Measurements from ENCODE around the gene NGLY1.
A peak's percentile ranks its signal among the peaks of the same experiment; 100 is the strongest.

Gene NGLY1, protein sequence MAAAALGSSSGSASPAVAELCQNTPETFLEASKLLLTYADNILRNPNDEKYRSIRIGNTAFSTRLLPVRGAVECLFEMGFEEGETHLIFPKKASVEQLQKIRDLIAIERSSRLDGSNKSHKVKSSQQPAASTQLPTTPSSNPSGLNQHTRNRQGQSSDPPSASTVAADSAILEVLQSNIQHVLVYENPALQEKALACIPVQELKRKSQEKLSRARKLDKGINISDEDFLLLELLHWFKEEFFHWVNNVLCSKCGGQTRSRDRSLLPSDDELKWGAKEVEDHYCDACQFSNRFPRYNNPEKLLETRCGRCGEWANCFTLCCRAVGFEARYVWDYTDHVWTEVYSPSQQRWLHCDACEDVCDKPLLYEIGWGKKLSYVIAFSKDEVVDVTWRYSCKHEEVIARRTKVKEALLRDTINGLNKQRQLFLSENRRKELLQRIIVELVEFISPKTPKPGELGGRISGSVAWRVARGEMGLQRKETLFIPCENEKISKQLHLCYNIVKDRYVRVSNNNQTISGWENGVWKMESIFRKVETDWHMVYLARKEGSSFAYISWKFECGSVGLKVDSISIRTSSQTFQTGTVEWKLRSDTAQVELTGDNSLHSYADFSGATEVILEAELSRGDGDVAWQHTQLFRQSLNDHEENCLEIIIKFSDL

DNA sequence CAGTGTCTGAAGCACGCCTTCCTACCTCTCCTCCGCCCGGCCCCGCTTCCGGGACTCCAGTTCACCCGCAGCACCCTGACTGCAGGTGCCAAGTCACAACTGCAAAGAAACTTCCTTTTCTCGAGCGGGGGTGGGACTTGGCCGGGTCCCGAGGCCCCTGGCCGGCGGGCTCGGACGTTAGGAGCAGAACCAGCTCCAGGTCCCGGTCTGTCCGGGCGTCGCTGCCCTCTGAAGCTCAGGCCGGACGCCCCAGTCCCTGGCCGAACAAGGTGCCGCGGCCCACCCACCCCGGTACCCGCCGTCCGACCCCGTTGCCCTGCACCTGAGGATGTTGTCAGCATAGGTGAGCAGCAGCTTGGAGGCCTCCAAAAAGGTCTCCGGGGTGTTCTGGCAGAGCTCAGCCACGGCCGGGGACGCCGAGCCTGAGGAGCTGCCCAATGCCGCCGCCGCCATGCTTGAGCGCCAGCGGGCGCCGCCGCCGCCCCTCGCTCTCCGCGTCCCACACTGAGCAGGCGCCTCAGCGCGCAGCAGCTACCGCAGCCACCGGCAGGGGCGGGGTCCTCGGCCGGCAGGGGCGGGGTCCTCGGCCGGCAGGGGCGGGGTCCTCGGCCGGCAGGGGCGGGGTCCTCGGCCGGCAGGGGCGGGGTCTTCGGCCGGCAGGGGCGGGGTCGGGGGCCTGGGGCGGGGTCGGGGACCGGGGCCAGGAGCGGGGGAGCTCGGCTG is at the start of gene NGLY1:
Gene NGLY1 (minus strand): TSS at position 506 of the 723 bp plus-strand sequence. CDS start 53 bp downstream, at position 453.
- DNase-seq: peak; percentile 87

DNA sequence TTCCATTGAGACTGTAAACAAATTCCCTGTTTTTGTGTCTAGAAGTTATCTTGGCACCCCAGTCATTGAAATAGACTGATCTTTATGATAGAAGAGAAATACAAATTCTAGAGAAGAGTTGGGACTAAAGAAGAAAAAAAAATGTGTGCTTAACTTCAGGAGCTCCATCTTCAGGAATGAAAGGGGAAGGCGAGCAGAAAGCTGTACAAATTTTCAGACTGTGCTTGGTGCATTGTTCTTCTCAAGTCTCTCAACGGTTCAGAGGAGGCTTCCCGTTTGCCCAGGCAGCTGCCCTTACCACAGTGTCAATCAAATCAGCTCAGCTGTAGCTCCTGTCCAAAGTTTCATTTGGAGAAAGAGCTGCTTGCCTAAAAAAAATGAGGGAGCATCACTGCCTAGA is 48.3 kb upstream of the NGLY1 start:
- DNase-seq: peak; percentile 70

DNA sequence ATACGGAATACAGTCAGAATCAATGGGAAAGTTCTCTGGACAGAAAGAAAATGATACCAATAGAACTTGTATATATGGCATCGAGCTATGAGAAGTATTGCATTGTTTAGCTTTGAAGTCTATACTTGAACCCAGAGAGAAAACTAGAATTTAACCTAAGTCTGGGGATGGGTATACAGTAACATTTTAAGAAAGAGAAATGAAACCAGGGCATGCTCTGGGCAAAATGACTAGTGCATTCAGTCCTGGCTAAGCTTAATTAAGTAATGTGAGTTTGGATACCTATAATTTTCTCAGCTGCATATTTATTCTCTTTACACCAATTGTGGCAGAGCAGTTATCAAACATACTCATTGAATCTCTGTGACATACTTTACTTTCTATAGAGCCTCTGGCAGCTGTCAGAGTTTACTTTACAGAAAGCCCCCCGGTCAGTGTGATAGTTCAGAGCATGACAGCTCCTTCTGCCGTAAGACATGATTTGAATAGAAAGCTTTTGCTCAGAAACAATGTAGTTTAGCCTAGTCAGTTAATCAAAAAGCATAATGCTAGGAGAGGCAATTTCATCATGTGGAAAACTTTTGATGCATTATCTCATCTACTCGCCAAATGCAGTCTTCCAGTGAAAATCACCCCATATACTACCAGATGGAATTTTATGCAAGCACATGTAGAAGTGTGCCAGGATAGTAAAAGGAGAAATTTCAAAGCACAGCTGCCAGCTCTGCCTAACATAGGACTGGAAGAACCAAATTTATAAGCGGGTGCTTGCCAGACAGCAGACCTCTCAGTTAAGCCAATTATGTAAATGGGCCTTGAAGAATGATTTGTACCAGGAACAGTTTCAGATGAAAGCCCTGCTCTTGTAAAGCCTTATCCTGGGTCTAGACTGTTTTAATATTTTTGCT is 47.4 kb upstream of the NGLY1 start:
- DNase-seq: no peak

DNA sequence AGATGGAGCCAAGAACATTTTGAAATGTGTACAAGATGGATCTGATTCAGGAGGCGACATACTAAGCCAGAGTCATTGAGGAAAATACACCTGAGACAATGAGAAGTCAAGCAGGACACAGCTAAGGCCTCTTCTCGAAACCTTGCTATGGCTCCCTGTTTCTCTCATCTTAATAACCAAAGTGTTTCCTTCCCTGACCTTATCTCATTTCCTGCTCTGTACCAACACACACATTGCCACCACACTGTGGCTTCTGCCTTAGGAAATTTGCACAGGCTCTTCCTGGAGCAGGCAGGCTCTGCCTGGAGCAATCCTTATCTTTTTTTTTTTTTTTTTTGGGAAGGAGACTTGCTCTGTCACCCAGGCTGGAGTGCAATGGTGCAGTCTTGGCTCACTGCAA is 43.3 kb upstream of the NGLY1 start:
- no peak for DNase-seq

DNA sequence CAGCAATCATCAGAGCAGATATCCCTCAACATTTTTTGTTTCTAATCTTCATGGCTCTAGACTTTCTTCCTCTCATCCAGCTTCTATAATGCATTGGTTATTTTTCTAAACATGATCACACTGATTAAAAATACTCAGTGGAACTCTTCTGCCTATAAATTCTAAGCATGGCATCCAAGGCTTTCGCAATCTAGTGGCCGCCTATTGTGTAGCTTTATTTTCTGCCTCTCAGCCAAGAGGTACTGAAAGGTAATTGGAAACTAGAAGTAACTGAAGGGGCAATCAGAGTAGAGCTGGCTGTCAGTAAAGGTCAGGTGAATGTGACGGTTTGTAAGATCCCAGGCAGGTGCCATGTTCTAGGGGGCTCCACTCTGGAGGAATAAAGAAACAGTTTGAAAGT is 40.1 kb upstream of the NGLY1 start:
- no peak for DNase-seq

DNA sequence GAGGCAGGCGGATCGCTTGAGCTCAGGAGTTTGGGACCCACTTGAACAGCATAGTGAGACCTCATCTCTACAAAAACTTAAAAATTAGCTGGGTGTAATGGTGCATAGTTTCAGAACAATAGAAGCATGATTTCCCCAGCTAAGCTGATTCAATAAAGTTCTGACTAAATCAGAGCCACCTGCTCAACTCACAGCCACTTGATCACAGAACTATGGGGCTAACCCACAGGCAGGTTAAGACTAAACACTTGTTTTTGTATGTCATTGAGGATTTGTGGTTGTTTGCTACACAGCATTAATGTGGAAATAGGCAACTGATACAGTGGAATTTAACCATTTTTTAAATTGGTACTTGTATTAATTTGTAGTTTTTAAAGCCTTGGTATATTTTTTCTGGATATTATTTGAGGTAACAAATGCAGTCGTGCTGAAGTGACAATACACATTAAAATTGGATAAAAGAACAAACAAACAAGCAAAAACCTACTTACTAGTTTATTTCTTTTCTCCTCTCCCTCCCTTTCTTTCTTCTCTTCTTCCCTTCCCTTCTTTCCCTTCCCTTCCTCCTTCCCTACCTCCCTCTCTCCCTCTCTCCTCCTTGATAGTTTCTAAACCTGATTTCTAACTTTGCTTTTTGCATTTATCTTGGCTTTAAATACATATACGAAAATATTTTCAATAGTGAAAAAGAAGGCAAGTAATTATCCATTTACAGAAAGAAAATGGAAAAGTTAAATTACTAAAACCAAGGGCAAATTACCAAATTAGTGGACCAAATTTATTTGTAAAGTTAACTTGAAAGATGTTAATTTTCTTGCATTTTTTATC is 38.7 kb upstream of the NGLY1 start:
- no peak for DNase-seq

DNA sequence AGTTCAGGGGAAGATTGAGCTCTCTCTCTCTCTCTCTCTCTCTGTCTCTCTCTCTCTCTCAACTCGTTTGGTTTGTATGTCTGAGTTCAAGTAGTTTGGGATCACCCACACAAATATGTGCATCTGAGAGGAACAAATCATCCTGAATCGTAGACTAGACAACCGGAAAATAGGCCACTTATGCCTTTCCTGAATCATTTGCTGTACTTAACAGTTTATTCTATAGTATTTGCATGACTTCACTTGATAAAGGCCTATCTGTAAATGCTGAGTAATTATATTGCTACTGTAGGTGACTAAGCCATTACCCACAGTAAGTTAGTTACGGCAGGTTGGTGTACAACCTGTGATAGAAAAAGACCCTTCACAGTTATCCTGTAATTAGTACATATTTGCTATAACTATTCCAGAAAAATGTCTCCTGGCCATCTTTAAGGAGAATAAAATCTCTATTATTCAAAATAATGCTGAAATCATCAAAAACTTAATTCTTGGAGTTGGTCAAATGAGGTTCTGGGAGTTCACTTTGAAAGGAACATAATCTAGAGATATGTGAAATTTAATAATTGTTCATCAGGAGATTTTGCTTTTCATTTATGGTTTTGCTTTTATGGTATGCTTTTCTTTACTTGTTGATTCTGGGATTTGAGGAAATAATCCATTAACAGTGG is 37.7 kb upstream of the NGLY1 start:
- no peak for DNase-seq

DNA sequence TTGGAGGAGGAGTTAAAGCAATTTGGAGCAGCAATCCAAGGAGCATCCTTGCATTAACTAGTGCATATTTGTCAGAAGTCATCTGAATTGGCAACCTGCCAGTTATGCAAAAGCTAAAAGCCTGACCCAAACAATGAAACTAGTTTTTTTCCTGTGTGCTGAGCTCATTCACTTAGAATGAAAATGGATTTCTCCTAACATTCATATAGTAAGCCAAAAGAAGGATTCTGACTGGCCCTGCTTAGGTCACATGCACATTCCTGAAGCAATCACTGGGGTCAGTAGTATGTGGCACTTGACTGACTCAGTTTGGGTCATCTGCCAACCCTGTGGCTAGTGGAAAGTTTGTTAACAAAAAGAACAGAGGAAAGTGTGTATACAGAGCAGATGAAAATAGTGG is 37.1 kb upstream of the NGLY1 start:
- DNase-seq: peak; percentile 42

DNA sequence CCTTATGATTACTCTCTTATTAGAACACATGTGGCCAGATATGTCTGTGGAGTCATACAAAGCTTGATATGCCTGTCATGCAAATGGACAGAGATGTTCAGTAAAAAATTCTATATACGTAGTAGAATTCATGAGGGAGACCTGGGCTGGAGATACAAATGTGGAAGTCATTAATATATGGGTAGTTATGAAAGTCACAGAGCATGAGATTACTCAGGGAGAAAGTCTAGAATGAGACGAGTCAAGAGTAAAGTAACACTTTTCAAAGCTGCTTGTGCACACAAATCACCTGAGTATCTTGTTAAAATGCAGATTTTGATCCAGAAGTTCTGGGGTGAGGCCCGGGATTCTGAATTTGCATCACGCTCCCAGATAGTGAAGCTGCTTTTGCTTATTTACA is 35.1 kb upstream of the NGLY1 start:
- DNase-seq: no peak

DNA sequence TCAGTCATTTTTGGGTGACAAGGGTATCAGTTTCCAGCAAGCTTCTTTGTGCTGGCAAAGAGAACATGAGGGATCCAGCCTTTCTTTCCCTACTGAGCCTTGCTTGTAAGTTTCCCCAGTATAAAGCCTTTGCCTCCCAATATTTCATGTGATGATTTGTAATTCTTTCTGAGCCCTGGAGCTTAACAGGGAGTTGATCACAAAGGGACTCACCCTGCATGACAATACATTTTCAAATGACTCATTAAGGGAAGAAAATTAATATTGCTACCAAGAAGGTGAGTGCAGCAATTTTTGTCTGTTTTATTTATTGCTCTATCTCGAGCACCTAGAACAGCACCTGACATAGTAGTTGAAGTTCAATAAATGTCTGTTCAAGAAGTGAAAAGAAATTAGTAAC is 34.4 kb upstream of the NGLY1 start:
- DNase-seq: no peak

DNA sequence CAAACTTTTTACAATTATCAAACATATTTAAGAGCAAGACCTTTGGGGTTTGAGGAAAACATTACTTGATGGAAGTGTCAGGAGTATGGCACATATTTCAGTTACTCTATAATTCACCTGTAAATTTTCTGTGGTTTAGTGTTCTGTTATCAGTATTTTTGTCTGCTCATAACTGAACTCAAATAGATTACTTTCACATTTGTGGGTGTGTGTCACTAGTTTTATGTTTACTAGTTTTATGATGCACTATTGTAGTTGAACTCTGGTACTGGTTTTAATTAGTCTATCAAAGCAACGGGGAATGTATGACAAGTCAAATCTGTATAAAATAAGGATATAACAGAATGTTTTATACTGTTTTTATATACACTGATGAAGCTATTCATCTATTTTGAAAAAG is 33.9 kb upstream of the NGLY1 start:
- DNase-seq: no peak

DNA sequence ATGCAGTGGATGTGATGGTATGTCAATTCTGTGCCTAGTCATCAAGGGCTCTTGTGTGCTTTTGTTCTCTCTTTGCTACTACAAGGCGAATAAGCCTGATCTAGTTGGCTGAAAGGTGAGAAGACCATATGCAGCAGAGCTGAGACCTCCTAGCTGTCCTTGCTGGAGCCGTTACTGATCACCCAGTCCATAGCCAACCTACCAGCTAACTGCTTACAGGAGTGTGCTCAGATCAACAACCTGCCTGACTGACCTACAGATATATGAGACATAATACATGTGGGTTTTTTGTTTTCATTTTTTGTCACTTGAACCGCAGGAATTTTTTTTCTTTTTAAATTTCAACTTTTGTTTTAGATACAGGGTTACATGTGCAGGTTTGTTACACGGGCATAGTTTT is 29.4 kb upstream of the NGLY1 start:
- no peak for DNase-seq

DNA sequence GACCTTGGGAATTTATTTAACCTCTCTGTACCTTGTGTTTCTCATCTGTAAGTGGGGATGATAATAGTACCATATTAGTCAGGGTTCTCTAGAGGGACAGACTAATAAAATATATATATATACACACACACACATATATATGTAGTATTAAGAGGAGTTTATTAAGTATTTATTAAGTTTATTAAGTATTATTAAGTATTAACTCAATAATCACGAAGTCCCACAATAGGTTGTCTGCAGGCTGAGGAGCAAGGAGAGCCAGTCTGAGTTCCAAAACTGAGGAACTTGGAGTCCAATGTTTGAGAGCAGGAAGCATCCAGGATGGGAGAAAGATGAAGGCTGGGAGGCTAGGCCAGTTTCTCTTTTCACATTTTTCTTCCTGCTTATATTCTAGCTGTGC is 21.4 kb upstream of the NGLY1 start:
- no peak for DNase-seq

DNA sequence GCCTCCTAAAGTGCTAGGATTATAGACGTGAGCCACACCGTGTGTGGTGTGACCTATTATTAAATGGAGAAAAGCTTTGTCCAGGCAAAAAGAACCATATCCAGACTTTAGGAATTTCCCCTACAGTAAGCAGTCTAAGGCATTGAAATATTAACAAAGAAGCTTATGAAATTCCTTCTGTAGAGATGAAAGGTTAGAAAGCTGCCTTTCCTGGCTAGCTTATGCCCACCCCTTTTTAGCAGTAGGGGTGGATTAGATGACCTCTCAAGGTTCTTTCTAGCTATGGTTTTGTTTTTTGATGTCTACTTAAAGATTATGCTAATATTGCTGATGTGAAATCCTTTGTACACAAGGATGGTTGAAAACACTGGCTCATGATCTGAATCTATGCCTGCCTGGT is 20.6 kb upstream of the NGLY1 start:
- no peak for DNase-seq

DNA sequence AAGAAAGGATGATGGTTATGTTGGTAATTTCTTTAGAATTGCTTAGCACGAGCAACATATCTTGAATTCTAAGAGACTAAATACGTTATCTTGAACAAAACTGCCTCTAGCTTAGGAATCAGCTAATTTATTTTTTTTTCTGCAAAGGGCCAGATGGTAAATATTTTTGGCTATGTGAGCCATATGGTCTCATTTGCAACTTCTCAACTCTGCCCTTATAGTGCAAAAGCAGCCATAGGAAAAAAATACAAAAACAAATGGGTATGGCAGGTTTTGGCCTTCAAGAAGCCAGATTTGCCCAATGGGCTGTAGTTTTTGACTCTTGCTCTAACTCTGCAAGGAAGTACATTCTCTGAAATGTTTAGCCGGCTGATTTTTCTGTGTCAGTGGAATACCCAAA is 18.5 kb upstream of the NGLY1 start:
- DNase-seq: no peak

DNA sequence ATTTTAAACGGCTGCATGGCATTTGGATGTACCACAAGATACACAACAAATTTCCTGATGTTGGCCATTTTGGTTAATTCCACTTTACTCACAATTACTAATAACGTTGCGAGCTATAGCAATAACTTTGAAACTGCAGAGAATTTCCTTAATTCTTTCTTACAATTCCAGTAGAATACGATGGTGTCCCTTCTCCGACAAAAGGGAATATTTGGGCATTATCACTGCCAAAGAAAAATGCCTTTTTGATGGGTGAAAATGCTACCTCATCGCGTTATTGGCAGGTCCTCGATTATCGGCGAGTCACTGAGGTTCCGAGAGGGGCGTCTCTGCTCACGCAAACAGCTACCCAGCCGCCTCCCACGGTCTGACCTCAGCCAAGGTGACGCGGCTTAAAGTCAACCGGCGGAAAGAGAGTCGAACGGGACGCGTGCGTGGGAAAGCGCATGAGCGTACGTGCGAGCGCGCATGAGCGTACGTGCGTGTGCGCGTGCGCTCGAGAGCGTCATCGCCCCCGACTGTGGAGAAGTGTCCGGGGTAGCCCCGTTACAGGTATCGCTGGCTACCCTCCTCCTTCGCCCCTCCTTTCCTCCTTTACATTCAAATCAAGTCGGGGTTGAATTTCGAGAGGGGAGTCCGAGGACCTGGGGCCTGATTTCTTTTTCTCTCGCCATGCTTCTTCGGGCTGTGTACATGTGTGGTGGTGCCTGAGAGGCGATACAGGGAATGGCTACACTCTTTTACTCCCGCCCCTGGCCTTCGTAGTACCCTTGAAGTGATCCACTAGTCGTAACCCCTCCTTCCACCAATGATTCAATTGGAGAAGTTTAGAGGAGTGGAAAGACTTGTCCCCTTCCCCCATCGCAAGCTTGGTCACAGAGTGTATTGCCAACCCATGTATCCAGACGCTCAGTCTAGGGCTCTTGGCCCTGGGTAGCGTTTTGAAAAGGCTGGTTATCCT is 6.6 kb upstream of the NGLY1 start, which contains the start of gene OXSM:
Gene OXSM (plus strand): TSS at position 495 of the 961 bp plus-strand sequence. CDS start 931 bp downstream, outside the sequence.
- DNase-seq: peak; percentile 96

DNA sequence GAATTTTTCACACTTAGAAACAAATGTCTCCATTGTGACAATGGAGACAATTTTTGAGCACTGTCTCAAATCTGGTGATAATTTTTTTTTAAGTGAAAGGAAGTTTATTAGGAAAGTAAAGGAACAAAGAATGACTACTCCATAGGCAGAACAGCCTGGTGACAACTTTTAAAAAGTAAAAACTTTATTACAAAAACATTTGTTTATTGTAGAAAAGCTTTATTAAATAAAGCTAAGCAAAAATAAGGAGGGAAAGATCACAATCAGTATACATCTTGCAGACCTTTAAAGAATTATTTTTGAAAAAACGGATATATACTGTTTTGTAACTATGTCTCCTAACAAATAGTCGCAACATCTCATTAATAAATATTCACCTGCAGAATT is 6.0 kb upstream of the NGLY1 start:
- no peak for DNase-seq

DNA sequence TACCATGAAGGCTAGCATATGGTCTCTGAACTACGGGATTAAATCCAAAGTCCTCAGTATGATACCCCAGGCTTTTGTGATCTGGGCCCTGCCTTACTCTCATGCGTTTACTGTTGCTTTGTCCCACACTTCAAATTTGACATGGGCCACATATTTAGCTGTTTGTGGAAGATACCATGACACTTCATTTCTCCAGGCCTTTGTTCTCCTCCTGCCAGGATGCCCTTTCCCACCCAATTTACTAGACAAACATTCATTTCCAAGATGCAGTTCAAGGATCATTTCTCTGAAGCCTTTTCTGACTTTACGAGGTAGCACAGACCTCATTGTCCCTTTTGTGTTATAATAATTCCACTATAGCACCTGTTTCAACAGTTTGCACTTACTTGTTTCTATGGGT is 4.4 kb upstream of the NGLY1 start:
- DNase-seq: no peak

DNA sequence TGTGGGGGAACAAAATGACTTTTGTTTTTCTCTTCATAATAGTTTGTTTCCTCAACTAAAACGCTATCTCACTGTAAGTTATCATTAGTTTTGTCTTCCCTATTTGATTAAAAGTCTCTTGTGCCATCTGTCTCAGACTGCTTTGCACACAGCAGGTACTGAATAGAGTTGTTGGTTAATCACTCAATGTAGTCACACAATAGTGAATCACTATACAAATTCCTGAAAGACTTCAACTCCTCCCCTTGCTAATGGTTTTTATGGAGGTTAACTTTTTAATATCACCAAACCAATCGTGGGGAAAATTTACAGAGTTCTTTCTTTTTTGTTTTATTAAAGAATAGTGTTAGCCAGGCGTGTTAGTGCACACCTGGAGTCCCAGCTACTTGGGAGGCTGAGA is 2.6 kb upstream of the NGLY1 start:
- DNase-seq: no peak

DNA sequence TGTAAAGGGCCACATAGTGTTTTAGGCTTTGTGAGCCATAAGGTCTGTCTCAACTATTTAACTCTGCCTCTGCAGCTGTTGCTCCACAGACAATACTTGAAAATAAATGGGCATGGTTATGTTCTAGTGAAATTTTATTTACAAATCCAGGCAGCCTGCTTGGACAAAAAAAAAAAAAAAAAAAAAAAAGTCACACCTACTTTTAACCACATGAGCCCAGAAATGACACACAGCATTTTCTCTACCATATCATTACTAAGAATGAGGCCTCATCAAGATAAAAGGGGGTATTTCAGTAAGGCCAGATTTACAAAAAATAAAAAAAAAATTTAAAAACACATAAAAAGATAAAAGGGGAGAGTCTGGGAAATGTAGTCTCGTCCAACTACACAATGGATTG is 1.7 kb upstream of the NGLY1 start:
- no peak for DNase-seq

Data from OCI-M1 (cell line).